Colonic mucosa (tissue), 4 donors: Measurements from ENCODE around the gene ALOX15. TPM values are rescaled to one million over a fixed set of nuclear protein-coding genes. Genes with fewer than 3 reads are reported as not detected.

Experiments used
- DNase-seq: peaks from one replicate; pipeline ENCODE4 v3.0.0-alpha.2; 2020
- H3K27ac ChIP-seq: fragments of 200-600 bp; one replicate; pipeline ENCODE4 v1.8.0; 2021
- H3K27me3 ChIP-seq: fragments of 200-600 bp; one replicate; pipeline ENCODE4 v1.8.0; 2021
- H3K36me3 ChIP-seq: fragments of 200-600 bp; one replicate; pipeline ENCODE4 v1.8.0; 2021
- H3K4me1 ChIP-seq: fragments of 200-600 bp; one replicate; pipeline ENCODE4 v1.8.0; 2021; ENCODE audit warnings: mild to moderate bottlenecking
- H3K4me3 ChIP-seq: fragments of 200-600 bp; one replicate; pipeline ENCODE4 v1.8.0; 2021
- H3K9ac ChIP-seq, 2 donors: one replicate each; pipeline ENCODE4 v1.7.0; 2013; ENCODE audit warnings: control low read depth in 2 of 2, low read depth in 2 of 2, low read length in 2 of 2
- H3K9me3 ChIP-seq: fragments of 200-600 bp; one replicate; pipeline ENCODE4 v1.8.0; 2021
- intact Hi-C: fragments of 100-400 bp; cut with DNase I; formaldehyde crosslinking; loops from one replicate; pipeline ENCODE4 v1.14.1; 2022
- total RNA-seq, 2 donors: library from RNA; stranded (reverse); fragmentation: NEBNext Ultra II Directional in 1 of 2; extraction: Animal tissue kit (Norgen Biotek cat#: 25700) in 1 of 2; gene quantifications; one replicate each; pipeline ENCODE4 v1.2.1, GENCODE V29; 2021
- TF ChIP-seq, protein P1 (sequence below): fragments of 200-600 bp; IDR thresholded peaks from one replicate; pipeline ENCODE4 v1.8.0; 2022; ENCODE audit warnings: antibody characterized with exemption, mild to moderate bottlenecking
- donor health status: healthy.
- donor health status: DM: no; HTN: no; CAD: no.
- donor health status: DM: no; HTN: no; CAD: no.

The ALOX15 gene
- total RNA-seq, 2 donors from 2014 or later: 0.13 TPM; not detected in 1

DNA sequence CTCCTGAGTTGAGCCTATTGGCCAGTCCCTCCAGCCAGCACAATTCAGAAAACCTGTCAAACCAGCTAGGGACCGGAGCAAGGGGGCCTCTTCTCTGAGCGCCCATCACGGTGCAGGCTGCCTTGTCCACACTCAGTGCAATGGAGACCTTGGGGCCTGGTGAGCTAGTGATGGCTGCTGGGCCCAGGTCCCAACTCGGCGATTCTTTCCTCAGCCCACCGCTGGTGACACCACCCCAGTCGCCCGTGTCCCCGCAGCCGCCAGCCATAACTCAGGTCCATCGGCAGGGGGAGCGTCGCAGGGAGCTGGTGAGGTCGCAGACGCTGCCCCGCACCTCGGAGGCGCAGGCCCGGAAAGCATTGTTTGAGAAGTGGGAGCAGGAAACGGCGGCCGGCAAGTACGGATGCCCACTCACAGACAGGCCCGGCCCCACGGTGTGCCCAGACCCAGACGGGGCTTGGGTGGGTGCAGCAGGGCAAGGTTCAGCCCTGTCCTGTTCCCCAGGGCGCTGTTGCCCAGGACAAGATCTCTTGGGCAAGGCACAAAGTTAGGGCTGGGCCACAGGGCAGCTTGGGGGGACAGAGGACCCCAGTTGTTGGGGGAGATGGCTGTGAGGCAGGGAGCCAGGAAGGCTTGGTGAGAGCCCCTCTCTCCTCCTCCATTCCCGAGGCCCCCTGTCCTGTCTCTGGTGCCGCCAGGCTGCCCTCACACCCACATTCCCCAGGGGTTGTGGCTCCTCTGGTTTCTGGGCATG is 46.4 kb downstream of the ALOX15 start:
- peak; percentile 39 for DNase-seq
- no peak overlapping the region for H3K27ac ChIP-seq

GRCh38 chr17:4594406-4594805 is 47.1 kb downstream of the ALOX15 start:
- intact Hi-C loops: loop anchor here (10.0 kb wide), 1 partner anchor 60 kb away; no protein-coding TSS in a partner anchor
- Histone ChIP-seq H3K4me3 (no peak overlapping the region), H3K36me3 (no peaks in the 10 kb centered on the region)

More for the DNA sequence above, 46.4 kb downstream of the ALOX15 start:
- no peak overlapping the region for H3K9ac ChIP-seq
- no peaks in the 10 kb centered on the region for H3K27me3 ChIP-seq
- no peaks in the 10 kb centered on the region for H3K36me3 ChIP-seq
- H3K9me3 ChIP-seq: no peaks in the 10 kb centered on the region
- no peaks in the 10 kb centered on the region for H3K4me1 ChIP-seq
- intact Hi-C loops: loop anchor here (10.0 kb wide), 1 partner anchor 60 kb away; no protein-coding TSS in a partner anchor
- H3K4me3 ChIP-seq: no peak overlapping the region
- TF ChIP-seq, protein P1, sequence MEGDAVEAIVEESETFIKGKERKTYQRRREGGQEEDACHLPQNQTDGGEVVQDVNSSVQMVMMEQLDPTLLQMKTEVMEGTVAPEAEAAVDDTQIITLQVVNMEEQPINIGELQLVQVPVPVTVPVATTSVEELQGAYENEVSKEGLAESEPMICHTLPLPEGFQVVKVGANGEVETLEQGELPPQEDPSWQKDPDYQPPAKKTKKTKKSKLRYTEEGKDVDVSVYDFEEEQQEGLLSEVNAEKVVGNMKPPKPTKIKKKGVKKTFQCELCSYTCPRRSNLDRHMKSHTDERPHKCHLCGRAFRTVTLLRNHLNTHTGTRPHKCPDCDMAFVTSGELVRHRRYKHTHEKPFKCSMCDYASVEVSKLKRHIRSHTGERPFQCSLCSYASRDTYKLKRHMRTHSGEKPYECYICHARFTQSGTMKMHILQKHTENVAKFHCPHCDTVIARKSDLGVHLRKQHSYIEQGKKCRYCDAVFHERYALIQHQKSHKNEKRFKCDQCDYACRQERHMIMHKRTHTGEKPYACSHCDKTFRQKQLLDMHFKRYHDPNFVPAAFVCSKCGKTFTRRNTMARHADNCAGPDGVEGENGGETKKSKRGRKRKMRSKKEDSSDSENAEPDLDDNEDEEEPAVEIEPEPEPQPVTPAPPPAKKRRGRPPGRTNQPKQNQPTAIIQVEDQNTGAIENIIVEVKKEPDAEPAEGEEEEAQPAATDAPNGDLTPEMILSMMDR: peak; percentile 38

GRCh38 chr17:4593021-4593421 is 48.5 kb downstream of the ALOX15 start:
- no peaks in the 10 kb centered on the region for H3K27me3 ChIP-seq
- no peak overlapping the region for H3K27ac ChIP-seq
- no peak overlapping the region for H3K9ac ChIP-seq
- intact Hi-C loops: loop anchor here (10.0 kb wide), 1 partner anchor 62 kb away; no protein-coding TSS in a partner anchor
- H3K4me3 ChIP-seq: no peak overlapping the region
- H3K36me3 ChIP-seq: no peaks in the 10 kb centered on the region
- DNase-seq: no peak
- H3K9me3 ChIP-seq: no peaks in the 10 kb centered on the region
- TF ChIP-seq, protein P1: no peak
- H3K4me1 ChIP-seq: no peaks in the 10 kb centered on the region

More at GRCh38 chr17:4594406-4594805, 47.1 kb downstream of the ALOX15 start:
- no peak for DNase-seq
- H3K9ac ChIP-seq: no peak overlapping the region
- H3K27me3 ChIP-seq: no peaks in the 10 kb centered on the region
- H3K9me3 ChIP-seq: no peaks in the 10 kb centered on the region
- TF ChIP-seq, protein P1: no peak
- H3K4me1 ChIP-seq: no peaks in the 10 kb centered on the region
- H3K27ac ChIP-seq: no peak overlapping the region

DNA sequence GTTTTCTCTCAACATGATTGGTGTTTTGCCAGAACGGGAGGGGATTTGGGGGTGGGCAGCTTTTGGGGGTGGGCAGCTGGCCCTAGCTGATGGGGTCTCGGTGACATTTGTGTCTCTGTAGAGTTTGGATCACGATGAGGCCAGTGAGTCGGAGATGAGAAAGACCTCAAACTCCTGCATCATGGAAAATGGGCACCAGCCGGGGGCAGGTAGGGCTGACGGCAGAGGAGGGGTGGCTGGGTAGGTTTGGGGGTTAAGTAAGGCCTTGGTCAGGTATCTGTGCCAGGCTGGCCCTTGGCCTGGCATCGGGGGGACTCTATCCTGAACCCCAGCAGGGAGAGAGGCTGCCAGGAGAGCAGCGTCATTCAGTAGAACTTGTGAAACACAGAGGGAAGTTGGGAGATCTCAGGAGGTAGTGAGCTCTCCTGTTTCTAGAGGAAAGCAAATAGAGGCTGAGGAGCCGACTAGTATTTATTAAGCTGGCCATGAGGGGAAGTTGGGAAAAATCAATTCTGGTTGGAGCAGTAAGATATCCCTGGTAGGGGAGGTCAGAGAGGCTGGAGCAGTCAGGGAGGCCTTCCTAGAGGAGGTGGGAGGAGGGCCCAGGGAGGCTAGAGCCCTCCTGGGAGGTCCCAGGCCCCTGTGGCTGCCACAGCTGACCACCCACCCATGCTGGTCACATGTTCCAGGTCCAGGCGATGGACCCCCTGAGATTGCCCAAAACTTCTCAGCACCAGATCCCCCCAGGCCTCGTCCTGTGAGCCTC is 49.1 kb downstream of the ALOX15 start:
- intact Hi-C loops: loop anchor here (10.0 kb wide), 1 partner anchor 62 kb away; no protein-coding TSS in a partner anchor
- Histone ChIP-seq H3K9me3 (no peaks in the 10 kb centered on the region), H3K4me3 (no peak overlapping the region), H3K4me1 (no peaks in the 10 kb centered on the region), H3K36me3 (no peaks in the 10 kb centered on the region), H3K9ac (no peak overlapping the region), H3K27me3 (no peaks in the 10 kb centered on the region), H3K27ac (no peak overlapping the region)
- TF ChIP-seq, protein P1: no peak
- DNase-seq: no peak

DNA sequence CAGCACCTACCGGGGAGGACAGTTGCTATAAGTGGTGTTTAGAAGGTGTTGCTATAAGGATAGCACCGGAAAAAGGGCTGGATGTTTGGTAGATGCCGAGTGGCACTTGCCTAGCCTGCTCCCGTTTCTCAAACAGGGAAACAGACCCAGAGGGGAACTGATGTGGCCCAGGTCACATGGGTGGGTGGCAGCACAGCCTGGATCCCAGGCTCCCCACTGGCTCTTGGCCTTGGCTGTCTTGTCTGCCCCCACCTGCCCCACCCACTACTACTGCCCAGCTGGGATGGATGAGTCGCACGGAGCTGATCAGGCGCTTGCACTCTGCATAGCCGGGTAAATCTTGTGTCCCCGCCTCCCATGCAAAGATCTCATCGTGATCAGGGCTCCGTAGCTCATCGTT is 49.9 kb downstream of the ALOX15 start:
- Histone ChIP-seq H3K27me3 (no peaks in the 10 kb centered on the region), H3K36me3 (no peaks in the 10 kb centered on the region), H3K4me3 (no peak overlapping the region), H3K9ac (no peak overlapping the region), H3K4me1 (no peaks in the 10 kb centered on the region), H3K27ac (no peak overlapping the region), H3K9me3 (no peaks in the 10 kb centered on the region)
- no peak for DNase-seq
- TF ChIP-seq, protein P1: no peak
- intact Hi-C loops: loop anchor here (10.0 kb wide), 1 partner anchor 63 kb away; no protein-coding TSS in a partner anchor
